Measurements from ENCODE around the gene DIABLO. TPM values are rescaled to one million over a fixed set of nuclear protein-coding genes. Genes with fewer than 3 reads are reported as not detected.

The DIABLO gene
- 66.1 TPM for total RNA-seq

GRCh38 chr12:122225683-122226365, at the start of gene DIABLO:
DIABLO (minus strand) TSS chr12:122226052; CDS start chr12:122226014, 38 bp downstream.

GRCh38 chr12:122266230-122266901, 40.5 kb upstream of the DIABLO start, which contains the start of gene VPS33A:
VPS33A (minus strand) TSS chr12:122266494; CDS start chr12:122266408, 86 bp downstream.

GRCh38 chr12:122203301-122204166, 22.3 kb downstream of the DIABLO start, which contains the start of gene B3GNT4:
B3GNT4 (plus strand) TSS chr12:122203709; CDS start chr12:122204619, 910 bp downstream.

GRCh38 chr12:122182887-122183587, 42.8 kb downstream of the DIABLO start, which contains the start of gene LRRC43:
LRRC43 (plus strand) TSS chr12:122183123; CDS start chr12:122183145, 22 bp downstream.

GRCh38 chr12:122174155-122174845, 51.6 kb downstream of the DIABLO start, which contains the start of gene IL31:
IL31 (minus strand) TSS chr12:122174221; CDS start chr12:122174172, 49 bp downstream.

Other genes with a start within 250 kb of the DIABLO start
- gene BCL7A, start 204.2 kb downstream of the DIABLO start, total RNA-seq, result 31.6 TPM
- gene MLXIP, start 147.3 kb downstream of the DIABLO start, total RNA-seq, result 17.8 TPM
- gene IL31, start 51.8 kb downstream of the DIABLO start, total RNA-seq, result not detected
- 1.6 TPM for gene LRRC43, start 42.9 kb downstream of the DIABLO start, total RNA-seq
- 0.88 TPM for gene B3GNT4, start 22.3 kb downstream of the DIABLO start, total RNA-seq
- gene VPS33A, start 40.4 kb upstream of the DIABLO start, total RNA-seq, result 29.2 TPM
- gene CLIP1, start 196.6 kb upstream of the DIABLO start, total RNA-seq, result 68.9 TPM

Data from camera-type eye (tissue), 1 donor.